Upper lobe of right lung (tissue), 1 donor: ENCODE measurements around the gene BUD31. TPM values are rescaled to one million over a fixed set of nuclear protein-coding genes. Genes with fewer than 3 reads are reported as not detected.

Experiments
- ATAC-seq: fragments of 200-7000 bp; cut with Tn5 transposase; one replicate; pipeline ENCODE4 v1.9.1; 2020; ENCODE audit warnings: mild to moderate bottlenecking, moderate library complexity
- DNase-seq: peaks from one replicate; pipeline ENCODE4 v3.0.0-alpha.2; 2020
- H3K27ac ChIP-seq: fragments of 200-600 bp; one replicate; pipeline ENCODE4 v1.8.0; 2022
- H3K27me3 ChIP-seq: fragments of 200-600 bp; one replicate; pipeline ENCODE4 v1.8.0; 2022; ENCODE audit warnings: mild to moderate bottlenecking
- H3K36me3 ChIP-seq: fragments of 200-600 bp; one replicate; pipeline ENCODE4 v1.8.0; 2022
- H3K4me1 ChIP-seq: fragments of 200-600 bp; one replicate; pipeline ENCODE4 v1.8.0; 2022
- H3K4me3 ChIP-seq: fragments of 200-600 bp; one replicate; pipeline ENCODE4 v1.8.0; 2022; ENCODE audit warnings: mild to moderate bottlenecking
- H3K9me3 ChIP-seq: fragments of 200-600 bp; one replicate; pipeline ENCODE4 v1.8.0; 2022
- CTCF ChIP-seq: fragments of 200-600 bp; IDR thresholded peaks from one replicate; pipeline ENCODE4 v1.8.0; 2022; ENCODE audit warnings: antibody characterized with exemption
- intact Hi-C: fragments of 100-400 bp; cut with DNase I; formaldehyde crosslinking; loops from one replicate; pipeline ENCODE4 v1.11.0; 2022
- total RNA-seq: library from RNA; stranded (reverse); fragmentation: NEBNext Ultra II Directional; extraction: Animal tissue kit (Norgen Biotek cat#: 25700); gene quantifications from one replicate; pipeline ENCODE4 v1.2.1, GENCODE V29; 2021
- donor health status: DM: no; HTN: yes; CAD: no; lungs with severe emphysema.

BUD31 gene
- total RNA-seq, 1 donor from 2014 or later: 72.0 TPM

- H3K9me3 ChIP-seq: no peaks in the 10 kb centered on the region
- H3K4me3 ChIP-seq: no peak overlapping the region
- peaks cover 81% of the 10 kb centered on the region for H3K36me3 ChIP-seq
- no peaks in the 10 kb centered on the region for H3K4me1 ChIP-seq
- intact Hi-C loops: no loop called here
- ATAC-seq: no peak
- H3K27me3 ChIP-seq: no peaks in the 10 kb centered on the region
- no peak for TF ChIP-seq CTCF
- no peak overlapping the region for H3K27ac ChIP-seq
- DNase-seq: no peak
Measured at GRCh38 chr7:99456288-99456687, 47.5 kb downstream of the BUD31 start.

DNA sequence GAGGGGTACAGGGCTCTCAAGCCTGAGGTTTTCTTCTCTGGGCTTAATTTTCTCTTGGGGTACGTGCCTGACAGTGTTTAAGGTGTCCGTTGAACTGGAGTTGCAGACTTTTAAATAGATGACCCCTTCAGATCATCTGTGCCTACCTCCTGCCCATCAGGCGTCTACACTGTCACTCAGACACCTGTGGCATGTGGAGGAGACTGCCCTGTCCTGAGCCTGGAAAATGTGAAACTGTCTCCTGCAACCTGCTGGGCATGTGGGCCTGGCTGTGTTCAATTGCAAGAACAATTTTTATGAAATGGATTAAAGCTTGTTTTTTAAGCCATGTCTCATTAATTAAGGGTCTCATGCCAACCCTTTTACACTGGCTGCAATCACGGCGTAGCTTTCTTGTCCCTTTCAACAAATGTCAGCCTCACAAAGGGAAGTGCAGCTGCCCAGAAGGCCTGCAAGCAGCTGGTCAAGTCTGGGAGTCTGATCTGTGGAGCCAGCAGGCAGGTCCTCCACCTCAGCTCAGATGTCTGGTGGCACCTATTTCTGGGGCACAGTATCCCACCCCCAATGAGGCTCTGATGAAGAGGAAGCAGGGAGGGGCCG, 48.4 kb downstream of the BUD31 start:
- intact Hi-C loops: no loop called here
- DNase-seq (no peak), ATAC-seq (no peak)
- Histone ChIP-seq H3K4me3 (no peak overlapping the region), H3K9me3 (no peaks in the 10 kb centered on the region), H3K27me3 (no peaks in the 10 kb centered on the region), H3K27ac (no peak overlapping the region), H3K4me1 (no peaks in the 10 kb centered on the region), H3K36me3 (peaks cover 76% of the 10 kb centered on the region)
- no peak for TF ChIP-seq CTCF

- Histone ChIP-seq H3K9me3 (no peaks in the 10 kb centered on the region), H3K36me3 (peaks cover 75% of the 10 kb centered on the region), H3K4me1 (no peaks in the 10 kb centered on the region), H3K27me3 (no peaks in the 10 kb centered on the region), H3K27ac (no peak overlapping the region), H3K4me3 (no peak overlapping the region)
- no peak for TF ChIP-seq CTCF
- intact Hi-C loops: no loop called here
- DNase-seq (no peak), ATAC-seq (no peak)
Measured at GRCh38 chr7:99457650-99458493, 49.1 kb downstream of the BUD31 start.

GRCh38 chr7:99459087-99459486, 50.3 kb downstream of the BUD31 start:
- intact Hi-C loops: no loop called here
- H3K4me3 ChIP-seq: no peak overlapping the region
- TF ChIP-seq CTCF: no peak
- H3K27ac ChIP-seq: no peak overlapping the region
- H3K9me3 ChIP-seq: no peaks in the 10 kb centered on the region
- peaks cover 69% of the 10 kb centered on the region for H3K36me3 ChIP-seq
- H3K4me1 ChIP-seq: peaks cover 5% of the 10 kb centered on the region
- DNase-seq (no peak), ATAC-seq (peak; percentile 21)
- no peaks in the 10 kb centered on the region for H3K27me3 ChIP-seq

- no peak for ATAC-seq
- no peaks in the 10 kb centered on the region for H3K27me3 ChIP-seq
- no peaks in the 10 kb centered on the region for H3K9me3 ChIP-seq
- H3K36me3 ChIP-seq: peaks cover 55% of the 10 kb centered on the region
- H3K4me1 ChIP-seq: peaks cover 19% of the 10 kb centered on the region
- DNase-seq: no peak
- intact Hi-C loops: no loop called here
- no peak for TF ChIP-seq CTCF
- no peak overlapping the region for H3K27ac ChIP-seq
- no peak overlapping the region for H3K4me3 ChIP-seq
Measured at GRCh38 chr7:99460651-99461050, 51.9 kb downstream of the BUD31 start.
